HG03196 (cell line): ENCODE results near the gene ZDHHC8.

Experiments used
- ATAC-seq: cut with Tn5 transposase; IDR thresholded peaks from one replicate; pipeline ENCODE4 v1.9.1; 2021; ENCODE audit not compliant: unreplicated experiment

The ZDHHC8 gene, protein sequence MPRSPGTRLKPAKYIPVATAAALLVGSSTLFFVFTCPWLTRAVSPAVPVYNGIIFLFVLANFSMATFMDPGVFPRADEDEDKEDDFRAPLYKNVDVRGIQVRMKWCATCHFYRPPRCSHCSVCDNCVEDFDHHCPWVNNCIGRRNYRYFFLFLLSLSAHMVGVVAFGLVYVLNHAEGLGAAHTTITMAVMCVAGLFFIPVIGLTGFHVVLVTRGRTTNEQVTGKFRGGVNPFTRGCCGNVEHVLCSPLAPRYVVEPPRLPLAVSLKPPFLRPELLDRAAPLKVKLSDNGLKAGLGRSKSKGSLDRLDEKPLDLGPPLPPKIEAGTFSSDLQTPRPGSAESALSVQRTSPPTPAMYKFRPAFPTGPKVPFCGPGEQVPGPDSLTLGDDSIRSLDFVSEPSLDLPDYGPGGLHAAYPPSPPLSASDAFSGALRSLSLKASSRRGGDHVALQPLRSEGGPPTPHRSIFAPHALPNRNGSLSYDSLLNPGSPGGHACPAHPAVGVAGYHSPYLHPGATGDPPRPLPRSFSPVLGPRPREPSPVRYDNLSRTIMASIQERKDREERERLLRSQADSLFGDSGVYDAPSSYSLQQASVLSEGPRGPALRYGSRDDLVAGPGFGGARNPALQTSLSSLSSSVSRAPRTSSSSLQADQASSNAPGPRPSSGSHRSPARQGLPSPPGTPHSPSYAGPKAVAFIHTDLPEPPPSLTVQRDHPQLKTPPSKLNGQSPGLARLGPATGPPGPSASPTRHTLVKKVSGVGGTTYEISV

GRCh38 chr22:20131597-20131858 is at the start of gene ZDHHC8:
Gene ZDHHC8, plus strand, starts transcription at chr22:20131804. Its CDS starts 144 bp downstream, at chr22:20131948.
- no peak for ATAC-seq

GRCh38 chr22:20083157-20083890 is 48.3 kb upstream of the ZDHHC8 start:
- no peak for ATAC-seq

- ATAC-seq: no peak
These were observed 47.6 kb upstream of the ZDHHC8 start for GRCh38 chr22:20083891-20084546.

- ATAC-seq: no peak
These were observed 46.8 kb upstream of the ZDHHC8 start for GRCh38 chr22:20084547-20085413.

DNA sequence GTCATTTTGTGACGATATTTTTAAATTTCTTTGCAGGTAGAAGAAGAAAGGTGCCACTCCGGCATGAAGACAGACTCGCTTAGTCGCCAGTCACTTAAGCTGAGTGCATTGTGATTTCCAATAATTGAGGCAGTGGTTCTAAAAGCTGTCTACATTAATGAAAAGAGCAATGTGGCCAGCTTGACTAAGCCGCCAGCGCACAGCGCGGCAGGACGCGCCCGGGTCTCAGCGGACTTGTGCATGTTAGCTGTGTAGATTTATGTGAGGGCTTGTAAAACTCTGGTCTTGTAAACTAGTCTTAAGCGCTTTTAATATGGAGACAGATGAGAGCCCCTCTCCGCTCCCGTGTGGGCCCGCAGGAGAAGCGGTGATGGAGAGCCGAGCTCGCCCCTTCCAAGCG is 46.0 kb upstream of the ZDHHC8 start:
- ATAC-seq: no peak

DNA sequence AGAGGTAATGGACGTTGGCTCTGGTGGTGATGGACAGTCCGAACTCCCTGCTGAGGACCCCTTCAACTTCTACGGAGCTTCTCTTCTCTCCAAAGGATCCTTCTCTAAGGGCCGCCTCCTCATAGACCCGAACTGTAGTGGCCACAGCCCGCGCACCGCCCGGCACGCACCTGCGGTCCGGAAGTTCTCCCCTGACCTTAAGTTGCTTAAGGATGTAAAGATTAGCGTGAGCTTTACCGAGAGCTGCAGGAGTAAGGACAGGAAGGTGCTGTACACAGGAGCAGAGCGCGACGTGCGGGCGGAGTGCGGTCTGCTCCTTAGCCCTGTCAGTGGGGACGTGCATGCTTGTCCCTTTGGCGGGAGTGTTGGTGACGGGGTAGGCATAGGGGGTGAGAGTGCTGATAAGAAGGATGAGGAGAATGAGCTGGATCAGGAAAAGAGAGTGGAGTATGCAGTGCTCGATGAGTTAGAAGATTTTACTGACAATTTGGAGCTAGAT is 45.5 kb upstream of the ZDHHC8 start:
- no peak for ATAC-seq

- ATAC-seq: no peak
These were observed 44.8 kb upstream of the ZDHHC8 start for GRCh38 chr22:20086763-20087162.

- no peak for ATAC-seq
These were observed 44.0 kb upstream of the ZDHHC8 start for GRCh38 chr22:20087319-20088262.

DNA sequence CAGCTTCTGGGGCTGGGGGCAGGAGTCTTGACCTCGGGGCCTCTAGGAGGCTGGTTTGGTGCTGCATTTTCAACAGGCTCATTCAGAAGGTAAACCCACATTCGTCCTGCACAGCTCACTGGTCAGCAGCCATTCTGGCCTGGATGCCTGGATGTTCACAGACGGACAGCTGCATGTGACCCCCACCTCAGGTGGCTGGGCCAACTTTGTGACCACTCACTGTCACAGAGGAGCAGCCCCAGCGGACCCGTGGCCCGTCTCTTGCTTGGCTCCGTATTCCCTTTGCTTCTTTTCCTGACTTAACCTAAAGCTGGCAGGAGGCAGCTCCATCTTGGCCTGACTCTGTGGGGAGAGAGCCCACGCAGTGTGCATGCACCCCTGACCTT is 43.3 kb upstream of the ZDHHC8 start:
- no peak for ATAC-seq

DNA sequence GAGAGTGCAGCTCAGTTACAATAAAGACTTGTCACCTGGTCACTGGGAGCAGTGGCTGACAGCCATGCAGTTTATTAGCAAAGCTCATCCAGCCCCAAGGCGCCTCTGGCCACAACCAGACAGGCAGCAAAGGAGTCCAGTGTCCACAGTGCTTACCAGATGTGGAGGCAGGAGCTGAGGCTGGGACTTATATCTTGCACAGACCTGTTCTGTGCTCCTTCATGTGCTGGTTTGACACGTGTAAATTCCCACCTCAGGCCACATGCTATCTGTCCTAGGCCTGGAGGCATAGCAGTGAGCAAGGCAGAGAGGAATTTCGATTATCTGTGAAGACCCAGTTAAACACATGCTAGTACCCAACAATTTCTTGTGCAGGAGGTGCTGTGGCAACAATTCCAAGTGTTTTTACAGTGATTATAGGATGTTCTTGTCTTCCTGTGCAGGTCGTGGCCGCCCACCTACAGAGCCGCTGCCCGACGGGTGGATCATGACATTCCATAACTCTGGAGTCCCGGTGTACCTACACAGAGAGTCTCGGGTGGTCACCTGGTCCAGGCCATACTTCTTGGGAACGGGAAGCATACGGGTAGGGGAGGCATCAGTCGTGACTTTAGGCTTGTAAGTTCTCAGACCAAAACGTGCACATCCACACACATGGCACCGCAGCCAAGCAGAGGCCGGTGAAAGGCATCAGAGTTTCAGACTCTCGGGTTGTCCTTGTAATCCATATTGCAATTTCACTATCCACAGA is 42.2 kb upstream of the ZDHHC8 start:
- ATAC-seq: no peak

DNA sequence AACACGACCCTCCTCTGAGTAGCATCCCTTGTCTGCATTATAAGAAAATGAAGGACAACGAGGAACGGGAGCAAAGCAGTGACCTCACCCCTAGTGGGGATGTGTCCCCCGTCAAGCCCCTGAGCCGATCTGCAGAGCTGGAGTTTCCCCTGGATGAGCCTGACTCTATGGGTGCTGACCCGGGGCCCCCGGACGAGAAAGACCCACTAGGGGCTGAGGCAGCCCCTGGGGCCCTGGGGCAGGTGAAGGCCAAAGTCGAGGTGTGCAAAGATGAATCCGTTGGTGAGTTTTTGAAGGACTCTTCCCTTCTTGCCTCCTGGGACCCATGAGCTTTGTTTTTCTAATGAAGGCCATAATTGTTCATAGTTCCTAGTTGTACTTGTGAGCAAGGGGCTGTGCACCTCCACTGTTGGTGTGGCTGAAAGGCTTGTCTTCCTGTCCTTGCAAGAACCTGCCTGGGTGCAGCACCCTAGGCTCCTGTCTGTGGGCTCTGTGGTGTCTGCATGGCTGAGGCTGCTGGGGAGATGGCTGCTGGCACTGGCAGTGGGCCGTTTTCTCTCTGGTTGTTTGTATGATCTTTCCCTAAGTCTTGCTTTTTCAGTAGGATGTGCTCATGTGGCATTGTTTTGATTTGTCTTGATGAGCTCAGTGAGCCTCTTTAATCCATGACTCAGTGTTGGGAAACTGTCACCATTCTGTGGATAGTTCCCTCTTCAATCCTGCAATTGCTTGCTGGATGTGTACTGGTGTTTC is 41.5 kb upstream of the ZDHHC8 start:
- no peak for ATAC-seq

GRCh38 chr22:20090730-20091240 is 40.8 kb upstream of the ZDHHC8 start:
- ATAC-seq: no peak

GRCh38 chr22:20091690-20092476 is 39.7 kb upstream of the ZDHHC8 start:
- no peak for ATAC-seq

GRCh38 chr22:20092477-20092854 is 39.1 kb upstream of the ZDHHC8 start:
- ATAC-seq: no peak

DNA sequence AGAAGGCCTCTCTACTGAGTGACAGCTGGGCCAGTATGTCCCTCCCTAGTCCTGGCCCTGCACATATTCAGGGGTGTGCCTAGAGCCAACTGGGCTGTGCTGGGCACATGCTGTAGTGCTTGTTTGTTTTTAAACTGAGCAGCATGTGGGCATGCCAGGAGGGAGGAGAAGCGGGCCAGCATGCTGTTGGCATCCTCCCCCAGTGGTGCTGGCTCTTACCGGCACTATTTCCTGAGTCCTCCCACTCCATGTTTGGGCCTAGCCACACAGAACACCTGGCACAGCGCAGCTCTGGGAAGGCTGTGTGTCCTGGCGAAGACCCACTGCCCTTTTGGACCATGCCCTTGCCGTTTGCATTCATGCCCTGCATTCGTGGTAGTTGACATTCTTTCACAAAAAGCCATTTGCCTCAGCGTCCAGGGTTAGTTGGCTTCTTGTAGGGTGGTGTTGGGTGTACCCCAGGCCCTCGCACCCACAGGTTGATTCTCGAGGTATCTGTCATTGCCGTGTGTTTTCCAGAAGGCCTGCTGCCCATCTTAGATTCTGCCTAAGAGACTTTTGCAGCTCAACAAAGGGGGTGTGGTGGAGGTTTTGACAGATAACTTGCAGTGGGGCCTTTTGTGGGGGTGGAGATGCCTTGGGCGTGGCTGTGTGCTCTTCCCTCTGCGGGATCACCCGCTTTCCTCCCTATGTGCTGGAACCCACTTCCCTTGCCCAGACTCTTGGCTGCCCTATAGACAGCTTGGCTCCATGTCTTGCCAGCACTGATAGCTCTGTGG is 38.0 kb upstream of the ZDHHC8 start:
- ATAC-seq: no peak

DNA sequence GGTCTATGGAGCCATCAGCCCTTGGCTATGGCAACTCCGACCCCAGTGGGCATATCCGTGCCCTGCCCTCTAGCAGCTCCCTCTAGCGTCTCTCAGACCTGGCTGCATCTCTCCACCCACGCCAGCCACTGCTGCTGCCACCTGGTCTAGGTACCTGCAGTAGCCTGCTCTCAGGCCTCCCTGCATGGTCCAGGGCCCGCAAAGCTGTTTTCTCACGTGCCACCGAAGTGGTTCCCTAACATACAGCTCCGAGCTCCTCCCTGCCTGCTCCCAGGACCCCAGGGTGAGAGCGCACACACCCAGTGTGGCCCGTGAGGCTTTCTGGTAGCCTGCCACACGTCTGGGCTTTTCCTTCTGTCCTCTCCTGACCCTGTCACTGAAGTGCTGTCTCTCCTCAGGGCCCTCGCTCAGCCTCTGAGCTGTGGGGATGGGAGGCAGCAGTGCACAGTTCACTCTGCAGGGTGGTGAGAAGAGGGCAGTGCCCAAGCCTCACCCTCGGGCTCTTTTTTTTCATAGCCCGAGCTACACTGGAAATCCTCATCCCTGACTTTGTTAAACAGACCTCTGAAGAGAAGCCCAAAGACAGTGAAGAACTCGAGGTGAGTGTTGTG is 37.3 kb upstream of the ZDHHC8 start:
- ATAC-seq: no peak
